Measurements from ENCODE around the gene MMP17. TPM values are rescaled to one million over a fixed set of nuclear protein-coding genes. Genes with fewer than 3 reads are reported as not detected.

Gene MMP17
- polyA plus RNA-seq, 1 experiment: 13.7 TPM

DNA sequence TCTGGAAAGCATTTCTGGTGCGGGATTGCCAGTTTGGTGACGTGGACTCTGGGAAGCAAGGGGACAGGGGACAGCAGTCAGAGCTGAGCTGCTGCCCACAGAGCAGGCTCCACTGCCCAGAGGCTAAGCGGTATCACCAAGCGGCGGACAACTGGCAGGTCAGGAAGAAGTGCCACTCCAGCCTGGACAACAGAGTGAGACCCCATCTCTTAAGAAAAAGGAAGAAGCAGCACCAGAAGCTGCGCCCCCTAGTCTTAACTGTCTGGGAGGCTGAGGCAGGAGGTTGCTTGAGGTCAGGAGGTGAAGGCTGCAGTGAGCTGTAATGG is 31.8 kb upstream of the MMP17 start:
- DNase-seq (ENCODE audit: low read depth): no peak
- Histone ChIP-seq H3K27me3 (ENCODE audit: control insufficient read depth, insufficient read depth, low read length) (no peaks in the 10 kb centered on the region), H3K36me3 (ENCODE audit: control insufficient read depth, insufficient read depth, low read length) (peaks cover 18% of the 10 kb centered on the region), H3K4me3 (ENCODE audit: low read depth, low read length) (no peak overlapping the region)
- CTCF ChIA-PET: no interaction called here
- TF ChIP-seq, protein P1, sequence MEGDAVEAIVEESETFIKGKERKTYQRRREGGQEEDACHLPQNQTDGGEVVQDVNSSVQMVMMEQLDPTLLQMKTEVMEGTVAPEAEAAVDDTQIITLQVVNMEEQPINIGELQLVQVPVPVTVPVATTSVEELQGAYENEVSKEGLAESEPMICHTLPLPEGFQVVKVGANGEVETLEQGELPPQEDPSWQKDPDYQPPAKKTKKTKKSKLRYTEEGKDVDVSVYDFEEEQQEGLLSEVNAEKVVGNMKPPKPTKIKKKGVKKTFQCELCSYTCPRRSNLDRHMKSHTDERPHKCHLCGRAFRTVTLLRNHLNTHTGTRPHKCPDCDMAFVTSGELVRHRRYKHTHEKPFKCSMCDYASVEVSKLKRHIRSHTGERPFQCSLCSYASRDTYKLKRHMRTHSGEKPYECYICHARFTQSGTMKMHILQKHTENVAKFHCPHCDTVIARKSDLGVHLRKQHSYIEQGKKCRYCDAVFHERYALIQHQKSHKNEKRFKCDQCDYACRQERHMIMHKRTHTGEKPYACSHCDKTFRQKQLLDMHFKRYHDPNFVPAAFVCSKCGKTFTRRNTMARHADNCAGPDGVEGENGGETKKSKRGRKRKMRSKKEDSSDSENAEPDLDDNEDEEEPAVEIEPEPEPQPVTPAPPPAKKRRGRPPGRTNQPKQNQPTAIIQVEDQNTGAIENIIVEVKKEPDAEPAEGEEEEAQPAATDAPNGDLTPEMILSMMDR (IDR thresholded peaks at IDR 0.05; ENCODE audit: insufficient read depth, low read depth, low read length): no peak
- POLR2A ChIA-PET: no interaction called here

- no peak for DNase-seq (ENCODE audit: low read depth)
- ChIA-PET POLR2A (no interaction called here), CTCF (no interaction called here)
- Histone ChIP-seq H3K4me3 (ENCODE audit: low read depth, low read length) (no peak overlapping the region), H3K36me3 (ENCODE audit: control insufficient read depth, insufficient read depth, low read length) (peaks cover 18% of the 10 kb centered on the region), H3K27me3 (ENCODE audit: control insufficient read depth, insufficient read depth, low read length) (no peaks in the 10 kb centered on the region)
- TF ChIP-seq, protein P1 (IDR thresholded peaks at IDR 0.05; ENCODE audit: insufficient read depth, low read depth, low read length): peak; percentile 6; the same call in 1 of the 2 replicates
Measured at GRCh38 chr12:131796754-131797587, 31.2 kb upstream of the MMP17 start.

DNA sequence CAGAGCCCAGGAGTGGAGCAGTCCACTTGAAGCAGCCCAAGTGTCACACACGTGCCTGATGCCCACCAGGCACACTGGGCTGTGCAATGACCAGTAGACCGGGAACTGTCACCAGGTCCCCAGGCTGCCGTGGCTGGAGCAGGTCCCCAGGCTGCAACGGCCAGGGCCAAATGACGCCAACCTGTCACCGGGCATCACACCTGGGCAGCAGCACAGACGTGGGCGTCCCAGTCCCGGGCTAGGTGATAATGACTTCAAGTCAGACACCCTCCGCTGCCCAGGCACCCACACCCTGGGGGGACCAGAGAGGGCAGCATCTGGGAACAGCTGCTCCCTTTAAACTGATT is 30.6 kb upstream of the MMP17 start:
- no peak overlapping the region for H3K4me3 ChIP-seq (ENCODE audit: low read depth, low read length)
- POLR2A ChIA-PET: no interaction called here
- TF ChIP-seq, protein P1 (IDR thresholded peaks at IDR 0.05; ENCODE audit: insufficient read depth, low read depth, low read length): no peak
- no peak for DNase-seq (ENCODE audit: low read depth)
- CTCF ChIA-PET: no interaction called here
- H3K27me3 ChIP-seq (ENCODE audit: control insufficient read depth, insufficient read depth, low read length): no peaks in the 10 kb centered on the region
- H3K36me3 ChIP-seq (ENCODE audit: control insufficient read depth, insufficient read depth, low read length): peaks cover 20% of the 10 kb centered on the region

DNA sequence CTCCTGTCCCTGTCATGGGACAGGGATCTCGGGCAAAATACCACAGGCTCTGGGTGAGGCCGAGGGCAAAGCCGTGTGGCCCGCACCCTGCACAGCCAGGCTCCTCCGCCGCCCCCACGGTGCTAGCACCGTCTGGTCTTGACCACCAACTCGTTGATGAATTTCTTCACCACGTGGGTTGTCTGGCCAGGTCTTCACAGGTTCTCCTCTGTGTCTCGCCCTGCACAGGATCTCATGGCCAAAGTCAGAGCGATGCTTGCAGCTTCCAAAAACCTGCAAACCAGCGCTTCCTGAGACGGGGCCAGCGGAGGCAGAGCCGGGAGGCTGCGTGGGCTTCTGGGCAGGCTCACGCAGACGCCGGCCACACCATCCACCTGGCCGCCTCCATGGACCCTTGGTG is 29.0 kb upstream of the MMP17 start:
- Histone ChIP-seq H3K36me3 (ENCODE audit: control insufficient read depth, insufficient read depth, low read length) (peaks cover 20% of the 10 kb centered on the region), H3K4me3 (ENCODE audit: low read depth, low read length) (no peak overlapping the region), H3K27me3 (ENCODE audit: control insufficient read depth, insufficient read depth, low read length) (no peaks in the 10 kb centered on the region)
- TF ChIP-seq, protein P1 (IDR thresholded peaks at IDR 0.05; ENCODE audit: insufficient read depth, low read depth, low read length): no peak
- POLR2A ChIA-PET: no interaction called here
- CTCF ChIA-PET: no interaction called here
- DNase-seq (ENCODE audit: low read depth): no peak

DNA sequence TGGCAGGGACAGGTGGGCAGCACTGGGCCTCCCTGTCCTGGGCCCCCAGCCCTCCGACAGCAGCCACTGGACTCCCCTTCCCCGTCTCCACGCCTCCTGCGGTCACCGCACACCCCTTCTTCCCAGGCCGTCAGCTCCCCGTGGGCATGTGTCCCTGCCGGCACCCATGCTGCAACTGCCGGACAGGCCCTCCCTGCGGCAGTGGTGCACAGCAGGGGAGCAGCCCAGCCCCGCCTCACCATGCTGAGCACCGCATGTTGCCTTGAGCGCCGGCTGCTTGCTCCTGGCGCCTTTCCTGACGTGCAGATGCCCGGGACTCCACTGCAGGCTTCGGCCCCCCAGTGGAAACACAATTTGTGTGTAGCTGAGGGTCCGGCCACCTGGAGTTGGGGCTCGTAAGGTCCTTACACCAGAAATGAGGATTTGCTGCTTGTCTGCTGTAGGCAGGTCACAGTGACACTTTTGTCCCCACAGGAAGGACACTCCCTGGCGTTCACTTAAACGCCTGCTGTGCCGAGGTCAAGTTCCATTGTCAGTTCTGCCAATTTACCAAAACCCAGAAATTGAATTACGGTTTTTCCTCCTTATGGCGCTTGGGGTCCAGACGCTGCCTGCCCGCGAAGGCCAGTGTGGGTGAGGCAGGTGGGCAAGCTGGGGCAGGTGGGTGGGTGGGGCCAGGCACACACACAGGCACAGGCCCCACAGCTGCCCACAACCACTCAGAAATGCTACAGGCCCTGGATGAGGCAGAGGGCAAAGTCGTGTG is 28.2 kb upstream of the MMP17 start:
- CTCF ChIA-PET: no interaction called here
- no peak overlapping the region for H3K4me3 ChIP-seq (ENCODE audit: low read depth, low read length)
- POLR2A ChIA-PET: no interaction called here
- peaks cover 18% of the 10 kb centered on the region for H3K36me3 ChIP-seq (ENCODE audit: control insufficient read depth, insufficient read depth, low read length)
- DNase-seq (ENCODE audit: low read depth): no peak
- TF ChIP-seq, protein P1 (IDR thresholded peaks at IDR 0.05; ENCODE audit: insufficient read depth, low read depth, low read length): no peak
- H3K27me3 ChIP-seq (ENCODE audit: control insufficient read depth, insufficient read depth, low read length): no peaks in the 10 kb centered on the region
